A673 (cell line): ENCODE measurements around the gene SAMHD1. TPM values are rescaled to one million over a fixed set of nuclear protein-coding genes. Genes with fewer than 3 reads are reported as not detected.

ENCODE experiments used
- total RNA-seq: library from RNA; stranded (reverse); gene quantifications from 2 replicates; pipeline ENCODE4 v1.2.3, GENCODE V29; 2021

Gene SAMHD1
- total RNA-seq, 1 experiment from 2014 or later: 10.9 TPM

Other genes with a start within 250 kb of the SAMHD1 start
- gene NDRG3, start 205.6 kb downstream of the SAMHD1 start, total RNA-seq: 17.6 and 23.2 TPM in 2 replicates
- 40.8 and 42.4 TPM in 2 replicates for gene DSN1, start 177.9 kb downstream of the SAMHD1 start, total RNA-seq
- gene TLDC2, start 75.6 kb downstream of the SAMHD1 start, total RNA-seq: not detected in 2 replicates
- gene RBL1, start 144.3 kb upstream of the SAMHD1 start, total RNA-seq: 28.8 and 30.2 TPM in 2 replicates
- 222 and 239 TPM in 2 replicates for gene RPN2, start 227.6 kb upstream of the SAMHD1 start, total RNA-seq
- 1.6 and 2.0 TPM in 2 replicates for gene MROH8, start 227.8 kb upstream of the SAMHD1 start, total RNA-seq